Measurements from ENCODE around the gene SDF2L1. TPM values are rescaled to one million over a fixed set of nuclear protein-coding genes. Genes with fewer than 3 reads are reported as not detected.
A peak's percentile ranks its signal among the peaks of the same experiment; 100 is the strongest.
"Not testable (repeated sequence)": the region's sequence is repeated elsewhere in the genome, so short reads cannot be mapped to it uniquely, and the experiment has no call there.

SDF2L1 gene
- polyA plus RNA-seq (ENCODE audit: insufficient read length), result 7.2 TPM

- DNase-seq, result peak; percentile 99
These were observed at the start of gene SDF2L1 for GRCh38 chr22:21641789-21642583. Gene SDF2L1, plus strand, starts transcription at chr22:21642302. Its CDS starts 35 bp downstream, at chr22:21642337.

- no peak for DNase-seq
These were observed 49.7 kb upstream of the SDF2L1 start for GRCh38 chr22:21592422-21592821.

GRCh38 chr22:21593406-21594232 lies 48.5 kb upstream of the SDF2L1 start:
- no peak for DNase-seq

- DNase-seq, result no peak
These were observed 47.1 kb upstream of the SDF2L1 start for GRCh38 chr22:21594865-21595452.

- not testable (repeated sequence) for DNase-seq
These were observed 45.6 kb upstream of the SDF2L1 start for GRCh38 chr22:21596356-21597135.

GRCh38 chr22:21598302-21598701 lies 43.8 kb upstream of the SDF2L1 start:
- DNase-seq, result no peak

- DNase-seq, result no peak
These were observed 42.8 kb upstream of the SDF2L1 start for GRCh38 chr22:21599053-21599893.

- no peak for DNase-seq
These were observed 39.5 kb upstream of the SDF2L1 start for GRCh38 chr22:21602579-21602978.

GRCh38 chr22:21603973-21604372 lies 38.1 kb upstream of the SDF2L1 start:
- no peak for DNase-seq

GRCh38 chr22:21605887-21606564 lies 36.1 kb upstream of the SDF2L1 start:
- no peak for DNase-seq

GRCh38 chr22:21606775-21607174 lies 35.3 kb upstream of the SDF2L1 start:
- DNase-seq, result no peak

GRCh38 chr22:21609556-21610157 lies 32.4 kb upstream of the SDF2L1 start:
- not testable (repeated sequence) for DNase-seq

- no peak for DNase-seq
These were observed 30.7 kb upstream of the SDF2L1 start for GRCh38 chr22:21611210-21611977.

GRCh38 chr22:21612858-21613257 lies 29.2 kb upstream of the SDF2L1 start:
- DNase-seq, result no peak

- no peak for DNase-seq
These were observed 28.4 kb upstream of the SDF2L1 start for GRCh38 chr22:21613553-21614233.

GRCh38 chr22:21615731-21616130 lies 26.4 kb upstream of the SDF2L1 start:
- DNase-seq, result no peak

GRCh38 chr22:21617337-21617736 lies 24.8 kb upstream of the SDF2L1 start:
- DNase-seq, result not testable (repeated sequence)

GRCh38 chr22:21621025-21621424 lies 21.1 kb upstream of the SDF2L1 start:
- DNase-seq, result no peak

All from hindlimb muscle (tissue), 1 donor.